GM12878 (cell line): ENCODE data around the gene AP3D1. TPM values are rescaled to one million over a fixed set of nuclear protein-coding genes. Genes with fewer than 3 reads are reported as not detected.

Experiments
- ATAC-seq: fragments of 200-7000 bp; cut with Tn5 transposase; 3 replicates; pipeline ENCODE4 v1.9.1; 2020; ENCODE audit warnings: mild to moderate bottlenecking, moderate library complexity
- BruUV-seq: library from RNA; stranded (reverse); fragments of 400-500 nt; replicated peaks from 2 replicates; lab custom pipeline; 2021; lab: Mats Ljungman, UMichigan
- CTCF ChIA-PET: fragments of 300-600 bp; sonication (Branson Sonifier 250); formaldehyde crosslinking; extraction: SDS; loops from one replicate; lab custom pipeline; 2021; ENCODE audit warnings: inconsistent platforms; lab: Yijun Ruan, JAX
- POLR2A ChIA-PET: fragments of 350-600 bp; formaldehyde crosslinking; extraction: SDS; loops from one replicate; lab custom pipeline; 2021; ENCODE audit warnings: inconsistent platforms; lab: Charles Lee
- RAD21 ChIA-PET: fragments of 300-600 bp; sonication (Branson Sonifier 250); formaldehyde crosslinking; loops from one replicate; lab custom pipeline; 2023; ENCODE audit warnings: antibody characterized with exemption; ENCODE audit not compliant: unreplicated experiment; lab: Charles Lee
- SMC1A ChIA-PET: fragments of 300-600 bp; sonication (Branson Sonifier 250); formaldehyde crosslinking; loops from one replicate; lab custom pipeline; 2023; ENCODE audit not compliant: unreplicated experiment, uncharacterized antibody; lab: Charles Lee
- DNase-seq: peaks from one replicate; pipeline ENCODE4 v3.0.0-alpha.2; 2011; ENCODE audit warnings: low read depth, low spot score
- FAIRE-seq: peaks from 3 replicates; lab custom pipeline; 2011; peaks lifted over from hg19 to GRCh38; lab: Jason Lieb, UNC
- H2AFZ ChIP-seq: 2 replicates; pipeline ENCODE4 v1.6.0; 2011; ENCODE audit warnings: low read depth, low read length, control low read depth; ENCODE audit not compliant: control insufficient read depth
- H3K27ac ChIP-seq: 2 replicates; pipeline ENCODE4 v1.5.1; 2011; ENCODE audit warnings: control low read depth; ENCODE audit not compliant: control insufficient read depth, insufficient read depth
- H3K27me3 ChIP-seq, 2 experiments: replicated peaks in 1 of 2; 2 replicates each; pipeline versions ENCODE4 v1.6.0 to v1.6.1; 2011; ENCODE audit warnings: low read length in 1 of 2; ENCODE audit not compliant: control insufficient read depth in 2 of 2, insufficient read depth in 2 of 2
- H3K36me3 ChIP-seq, 2 experiments: 2 replicates each; pipeline ENCODE4 v1.5.1; 2011; ENCODE audit warnings: low read length in 1 of 2; ENCODE audit not compliant: control insufficient read depth in 2 of 2, insufficient read depth in 2 of 2
- H3K4me1 ChIP-seq: 2 replicates; pipeline ENCODE4 v1.6.1; 2011; ENCODE audit warnings: mild to moderate bottlenecking, low read length, moderate library complexity, mixed read lengths; ENCODE audit not compliant: control insufficient read depth, insufficient read depth
- H3K4me2 ChIP-seq: 2 replicates; pipeline ENCODE4 v1.6.0; 2011; ENCODE audit warnings: control low read depth; ENCODE audit not compliant: control insufficient read depth, insufficient read depth
- H3K4me3 ChIP-seq: fragments of 200-600 bp; sonication (generic); 2 replicates; pipeline ENCODE4 v1.5.1; 2016
- H3K79me2 ChIP-seq: 2 replicates; pipeline ENCODE4 v1.6.0; 2011; ENCODE audit warnings: low read length; ENCODE audit not compliant: control insufficient read depth, insufficient read depth
- H3K9ac ChIP-seq: 2 replicates; pipeline ENCODE4 v1.8.0; 2011; ENCODE audit warnings: low read length, control low read depth, mixed read lengths; ENCODE audit not compliant: control insufficient read depth, insufficient read depth
- H3K9me3 ChIP-seq: replicated peaks from 3 replicates; pipeline ENCODE4 v1.5.1; 2011; ENCODE audit warnings: mild to moderate bottlenecking, low read length; ENCODE audit not compliant: control insufficient read depth, insufficient read depth
- H4K20me1 ChIP-seq: 2 replicates; pipeline ENCODE4 v1.6.0; 2011; ENCODE audit not compliant: control insufficient read depth, insufficient read depth
- CBFB ChIP-seq: IDR thresholded peaks from 2 replicates; pipeline ENCODE4 v1.6.1; 2016; ENCODE audit warnings: antibody characterized with exemption, low read depth
- HDAC2 ChIP-seq: fragments of 200-600 bp; sonication (generic); IDR thresholded peaks from 2 replicates; pipeline ENCODE4 v1.6.1; 2017
- KDM1A ChIP-seq: fragments of 200-600 bp; sonication (generic); IDR thresholded peaks from 2 replicates; pipeline ENCODE4 v1.6.1; 2016; ENCODE audit warnings: borderline replicate concordance
- NFIC ChIP-seq: IDR thresholded peaks from 2 replicates; pipeline ENCODE4 v1.6.1; 2012; ENCODE audit warnings: low read depth, mild to moderate bottlenecking, inconsistent platforms, low read length, moderate library complexity
- NFYB ChIP-seq: IDR thresholded peaks from 2 replicates; pipeline ENCODE4 v1.6.1; 2011; ENCODE audit warnings: low read depth, mild to moderate bottlenecking, low read length, improper control_type of control experiment, moderate library complexity; ENCODE audit not compliant: insufficient read depth
- PBX3 ChIP-seq: IDR thresholded peaks from 2 replicates; pipeline ENCODE4 v1.6.1; 2011; ENCODE audit warnings: mild to moderate bottlenecking, low read depth, low read length, moderate library complexity; ENCODE audit not compliant: insufficient replicate concordance
- TBL1XR1 ChIP-seq: IDR thresholded peaks from 2 replicates; pipeline ENCODE4 v1.6.1; 2012; ENCODE audit warnings: low read depth, low read length, improper control_type of control experiment
- ZBED1 ChIP-seq: IDR thresholded peaks from 2 replicates; pipeline ENCODE4 v1.6.1; 2016; ENCODE audit warnings: borderline replicate concordance
- WGBS: methylation state at CpG from one replicate; pipeline ENCODE4 v1.1.6; 2016; ENCODE audit warnings: low lambda C conversion rate; ENCODE audit not compliant: insufficient replicate concordance, insufficient coverage; ENCODE audit errors: missing lambda C conversion rate; 5-methylcytosine and 5-hydroxymethylcytosine counted together
- in situ Hi-C: fragments of 300-500 bp; cut with MboI; formaldehyde crosslinking; loops from 9 replicates; pipeline ENCODE4 v1.14.3; 2018; ENCODE audit warnings: mixed read lengths
- intact Hi-C: fragments of 100-400 bp; cut with micrococcal nuclease; formaldehyde crosslinking; loops from one replicate; pipeline ENCODE4 v1.14.2; 2022; ENCODE audit not compliant: unreplicated experiment
- polyA plus RNA-seq, 11 experiments: library from polyadenylated mRNA; depleted of rRNA in 4 of 11; unstranded in 6 of 11; stranded (reverse) in 5 of 11; fragments of >200 nt; fragmentation: Nextera tagmentation in 4 of 11; fragmentation: Illumina TruSeq in 1 of 11; extraction: Ambion mirVana in 4 of 11; extraction: Trizol in 1 of 11; gene quantifications; 1 replicate in 1 of 11; 2 replicates in 10 of 11; pipeline versions ENCODE4 v1.2.1 to v1.2.3, GENCODE V29; 2011 to 2016; ENCODE audit warnings: inconsistent platforms in 2 of 11, missing spikeins in 2 of 11, low read depth in 1 of 11
- total RNA-seq, 4 experiments: library from RNA; depleted of rRNA in 3 of 4; stranded (reverse); fragments of >200 nt in 3 of 4; fragmentation: Illumina TruSeq in 1 of 4; extraction: Trizol in 1 of 4; gene quantifications; 2 replicates each; pipeline versions ENCODE4 v1.2.1 to v1.2.3, GENCODE V29; 2013 to 2021

The AP3D1 gene
- total and polyA plus RNA-seq, 10 of the 15 experiments (the other 5 are each of a cell fraction or from before 2014, with no cell fraction given): 1.5 to 108 (median 59.1) TPM

GRCh38 chr19:2127758-2128157 lies 23.6 kb downstream of the AP3D1 start (continued):
- TF ChIP-seq PBX3 (no peak), HDAC2 (no peak)
- TF ChIP-seq, all 136 proteins: peak for 0

DNA sequence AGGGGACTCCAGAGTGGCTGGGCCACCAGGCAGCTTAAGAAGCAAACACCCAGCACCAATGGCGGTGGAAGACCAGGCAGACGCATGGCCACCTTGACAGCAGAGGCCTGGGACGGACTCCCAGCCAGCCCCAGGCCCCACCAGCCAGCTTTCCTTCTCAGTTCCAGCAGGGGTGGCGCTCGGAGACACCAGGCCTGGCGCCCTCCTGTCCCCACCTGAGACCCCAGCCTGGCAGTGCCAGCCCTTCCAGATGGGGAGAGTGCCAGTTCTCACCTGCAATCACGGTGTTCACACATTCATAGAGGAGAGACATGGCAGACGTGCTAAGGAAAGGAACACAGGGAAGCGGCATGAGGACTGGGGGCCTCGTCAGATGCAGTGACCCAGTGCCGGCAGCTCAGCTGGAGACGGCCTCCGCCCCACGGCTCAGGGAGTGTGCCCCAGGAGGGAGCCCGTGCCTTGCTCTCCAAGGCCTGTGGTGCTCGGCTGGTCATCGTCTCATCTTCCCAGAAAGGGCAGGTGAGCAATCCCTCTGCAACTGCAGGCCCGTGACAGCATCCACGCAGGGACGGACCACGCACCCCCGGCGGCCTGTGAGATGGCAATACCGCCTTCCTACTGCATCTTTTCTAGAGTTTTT lies 24.4 kb downstream of the AP3D1 start:
- FAIRE-seq (no peak), DNase-seq (no peak), ATAC-seq (no peak)
- Histone ChIP-seq H3K27me3 (no peaks in the 10 kb centered on the region), H3K27ac (no peak overlapping the region), H2AFZ (no peak overlapping the region), H3K9ac (no peak overlapping the region), H3K4me3 (no peak overlapping the region), H3K4me2 (no peak overlapping the region), H3K9me3 (no peaks in the 10 kb centered on the region), H3K79me2 (no peaks in the 10 kb centered on the region), H4K20me1 (no peaks in the 10 kb centered on the region), H3K36me3 (peaks cover 12 to 45% of the 10 kb centered on the region in 2 experiments; a peak in 3 of 4 replicates), H3K4me1 (no peaks in the 10 kb centered on the region)
- 98% methylated on average over 21 of the region's 24 CpGs for WGBS
- POLR2A ChIA-PET: no interaction called here
- no peak for TF ChIP-seq NFIC
- TF ChIP-seq ZBED1: no peak
- no peak for TF ChIP-seq KDM1A
- TF ChIP-seq TBL1XR1: no peak
- no peak for TF ChIP-seq NFYB
- no peak for TF ChIP-seq CBFB
- BruUV-seq: no TSS peak
- SMC1A ChIA-PET: no interaction called here
- intact Hi-C loops (no loop called here), in situ Hi-C loops (no loop called here)
- RAD21 ChIA-PET: no interaction called here
- CTCF ChIA-PET: no interaction called here
